Prostate gland (tissue), 2 donors: ENCODE measurements around the gene EEA1. TPM values are rescaled to one million over a fixed set of nuclear protein-coding genes. Genes with fewer than 3 reads are reported as not detected.

Experiments used
- DNase-seq: peaks from one replicate; pipeline ENCODE4 v3.0.0-alpha.2; 2019; ENCODE audit warnings: low spot score
- H3K27ac ChIP-seq, 2 donors: fragments of 200-600 bp; sonication (generic); 2 replicates each; pipeline ENCODE4 v1.5.1; 2017 to 2019
- H3K27me3 ChIP-seq: fragments of 200-600 bp; sonication (generic); replicated peaks from 2 replicates; pipeline ENCODE4 v1.5.1; 2019; ENCODE audit not compliant: insufficient read depth
- H3K36me3 ChIP-seq, 2 donors: fragments of 200-600 bp; sonication (generic); 1 replicate in 1 of 2; 2 replicates in 1 of 2; pipeline versions ENCODE4 v1.5.1 to v1.8.1; 2017 to 2019
- H3K4me1 ChIP-seq: fragments of 200-600 bp; sonication (generic); replicated peaks from 2 replicates; pipeline ENCODE4 v1.5.1; 2019
- H3K4me3 ChIP-seq, 2 donors: fragments of 200-600 bp; sonication (generic); 2 replicates each; pipeline ENCODE4 v1.5.1; 2017 to 2019
- H3K9me3 ChIP-seq: fragments of 200-600 bp; sonication (generic); 2 replicates; pipeline ENCODE4 v1.5.1; 2017
- CTCF ChIP-seq, 4 experiments: fragments of 200-600 bp in 2 of 4; fragments of 450-650 bp in 2 of 4; sonication (generic) in 2 of 4; IDR thresholded peaks; 1 replicate in 3 of 4; 2 replicates in 1 of 4; pipeline ENCODE4 v1.5.1; 2016 to 2019; ENCODE audit warnings: antibody characterized with exemption in 4 of 4, mild to moderate bottlenecking in 2 of 4, moderate library complexity in 2 of 4
- POLR2A ChIP-seq: fragments of 450-650 bp; IDR thresholded peaks from one replicate; pipeline ENCODE4 v1.6.1; 2016; ENCODE audit warnings: antibody characterized with exemption, mild to moderate bottlenecking
- POLR2AphosphoS5 ChIP-seq: sonication (generic); formaldehyde crosslinking; IDR thresholded peaks from one replicate; pipeline ENCODE4 v1.6.1; 2017; ENCODE audit warnings: antibody characterized with exemption
- WGBS: methylation state at CpG from one replicate; pipeline ENCODE4 v1.1.5; 2018; 5-methylcytosine and 5-hydroxymethylcytosine counted together
- intact Hi-C: fragments of 100-400 bp; cut with DNase I; formaldehyde crosslinking; loops from one replicate; pipeline ENCODE4 v1.14.2; 2022
- total RNA-seq, 2 donors: library from RNA; depleted of rRNA; stranded (reverse); fragments of >200 nt; gene quantifications; one replicate each; pipeline ENCODE4 v1.1.0, GENCODE V29; 2016

EEA1 gene
- total RNA-seq, 2 donors from 2014 or later, result 18.6 to 22.6 TPM

DNA sequence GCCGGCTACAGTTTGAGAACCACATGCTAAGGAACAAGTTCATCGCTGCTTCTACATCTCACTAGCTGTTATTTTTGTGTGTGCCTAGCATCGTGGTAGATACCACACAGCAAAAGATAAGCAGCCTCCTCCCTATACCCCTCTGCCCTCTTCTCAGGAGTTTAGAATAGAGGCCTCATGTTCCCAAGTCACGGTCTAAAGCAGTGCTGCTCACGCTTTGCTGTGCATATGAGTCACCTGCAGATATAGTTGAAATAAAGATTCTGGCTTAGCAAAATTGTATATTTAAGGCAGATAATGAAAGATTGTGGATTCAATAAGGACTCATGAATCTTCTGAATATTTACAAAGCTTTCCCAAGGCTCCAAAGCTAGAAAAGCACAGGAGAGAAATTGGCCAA is 198.3 kb downstream of the EEA1 start:
- H3K4me1 ChIP-seq, result no peaks in the 10 kb centered on the region
- H3K9me3 ChIP-seq, result no peaks in the 10 kb centered on the region
- H3K27ac ChIP-seq, result no peak overlapping the region
- WGBS, result 90% methylated on average over 5 of the region's 5 CpGs
- intact Hi-C loops, result no loop called here
- TF ChIP-seq POLR2A (no peak), CTCF (IDR thresholded peaks at IDR 0.05) (no peak), POLR2AphosphoS5 (no peak)
- H3K36me3 ChIP-seq, result no peaks in the 10 kb centered on the region
- DNase-seq, result no peak
- H3K27me3 ChIP-seq, result no peaks in the 10 kb centered on the region
- no peak overlapping the region for H3K4me3 ChIP-seq

GRCh38 chr12:92729773-92730305 is 199.3 kb downstream of the EEA1 start:
- intact Hi-C loops, result no loop called here

DNA sequence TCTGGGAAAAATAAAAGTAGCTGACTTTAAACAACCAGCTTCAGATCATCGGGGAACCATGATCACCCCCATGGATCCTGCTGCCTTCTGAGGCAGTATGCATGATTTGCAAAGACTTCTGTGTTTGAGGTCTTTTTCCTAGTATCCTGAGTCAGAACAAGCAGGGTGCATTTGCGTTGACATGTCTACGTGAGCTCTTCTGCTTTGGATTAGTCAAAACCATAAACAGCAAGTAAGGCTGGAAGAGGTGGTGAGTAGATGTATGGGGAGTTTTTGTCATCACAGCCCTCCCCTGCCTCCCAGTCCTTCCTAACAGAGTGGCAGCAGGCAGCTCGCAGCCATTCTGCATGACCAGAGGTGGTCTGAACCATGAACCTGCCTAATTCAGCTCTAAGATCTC is 202.2 kb downstream of the EEA1 start:
- Histone ChIP-seq H3K4me3 (no peak overlapping the region), H3K9me3 (no peaks in the 10 kb centered on the region), H3K27me3 (no peaks in the 10 kb centered on the region), H3K4me1 (no peaks in the 10 kb centered on the region), H3K27ac (no peak overlapping the region), H3K36me3 (no peaks in the 10 kb centered on the region)
- intact Hi-C loops, result no loop called here
- no peak for DNase-seq
- WGBS, result 85% methylated on average over 4 of the region's 4 CpGs
- TF ChIP-seq POLR2AphosphoS5 (no peak), POLR2A (no peak), CTCF (IDR thresholded peaks at IDR 0.05) (no peak)

More at GRCh38 chr12:92729773-92730305, 199.3 kb downstream of the EEA1 start:
- Histone ChIP-seq H3K9me3 (no peaks in the 10 kb centered on the region), H3K36me3 (no peaks in the 10 kb centered on the region), H3K4me3 (no peak overlapping the region), H3K27ac (no peak overlapping the region), H3K27me3 (no peaks in the 10 kb centered on the region), H3K4me1 (no peaks in the 10 kb centered on the region)
- WGBS, result 38% methylated on average over 1 of the region's 1 CpG
- TF ChIP-seq CTCF (IDR thresholded peaks at IDR 0.05) (no peak), POLR2A (no peak), POLR2AphosphoS5 (no peak)
- DNase-seq, result no peak

DNA sequence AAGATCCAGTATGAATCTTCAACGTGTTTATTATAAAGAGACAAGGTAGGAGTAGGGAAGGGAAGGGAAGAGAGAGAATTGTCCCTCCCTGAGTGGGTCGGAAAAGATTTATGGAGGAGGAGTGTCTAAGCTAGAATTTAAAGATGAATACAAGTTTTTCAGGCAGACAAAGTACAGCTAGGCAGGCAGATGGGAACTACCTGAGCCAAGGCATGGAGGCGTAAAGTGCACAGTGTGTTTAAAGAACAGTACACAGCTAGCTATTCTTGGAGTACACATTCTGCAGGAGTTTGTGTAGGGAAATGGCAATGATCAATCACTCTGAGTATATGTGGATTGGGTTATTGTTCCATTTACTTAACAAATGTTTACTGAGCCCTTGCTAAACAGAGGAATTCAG is 206.2 kb downstream of the EEA1 start:
- no peaks in the 10 kb centered on the region for H3K9me3 ChIP-seq
- H3K27ac ChIP-seq, result no peak overlapping the region
- no peaks in the 10 kb centered on the region for H3K36me3 ChIP-seq
- no peaks in the 10 kb centered on the region for H3K27me3 ChIP-seq
- no peak overlapping the region for H3K4me3 ChIP-seq
- DNase-seq, result no peak
- 60% methylated on average over 3 of the region's 3 CpGs for WGBS
- H3K4me1 ChIP-seq, result no peaks in the 10 kb centered on the region
- intact Hi-C loops, result no loop called here
- TF ChIP-seq POLR2AphosphoS5 (no peak), CTCF (IDR thresholded peaks at IDR 0.05) (no peak), POLR2A (no peak)

DNA sequence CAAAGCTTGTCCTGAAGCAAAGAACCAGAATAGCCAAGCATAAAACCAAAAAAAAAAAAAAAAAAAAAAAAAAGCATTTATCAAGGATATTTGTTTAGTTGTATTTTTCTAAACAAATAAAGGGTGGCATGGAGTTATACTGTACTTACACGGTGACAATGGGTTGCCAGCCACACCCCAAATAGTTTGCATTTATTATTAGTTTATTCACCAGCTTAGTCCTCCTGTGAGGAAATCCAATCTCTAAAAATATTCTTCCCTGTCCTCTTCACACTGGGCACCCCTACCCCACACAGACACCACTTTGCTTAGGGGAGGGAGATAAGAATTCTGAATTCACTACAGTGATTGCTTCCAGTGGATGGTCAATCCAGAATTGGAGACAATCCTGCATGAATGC is 207.4 kb downstream of the EEA1 start:
- no peaks in the 10 kb centered on the region for H3K27me3 ChIP-seq
- H3K9me3 ChIP-seq, result no peaks in the 10 kb centered on the region
- intact Hi-C loops, result no loop called here
- H3K4me1 ChIP-seq, result no peaks in the 10 kb centered on the region
- H3K4me3 ChIP-seq, result no peak overlapping the region
- TF ChIP-seq CTCF (IDR thresholded peaks at IDR 0.05), result no peak
- TF ChIP-seq POLR2AphosphoS5, result no peak
- no peak for TF ChIP-seq POLR2A
- no peak for DNase-seq
- WGBS, result 64% methylated on average over 1 of the region's 1 CpG
- no peaks in the 10 kb centered on the region for H3K36me3 ChIP-seq
- no peak overlapping the region for H3K27ac ChIP-seq
